GM19438 (cell line): ENCODE data around the gene PDPR.
"Not testable (repeated sequence)": the region's sequence is repeated elsewhere in the genome, so short reads cannot be mapped to it uniquely, and the experiment has no call there.

ENCODE experiments used
- ATAC-seq: cut with Tn5 transposase; IDR thresholded peaks from one replicate; pipeline ENCODE4 v1.9.1; 2021; ENCODE audit warnings: low read depth; ENCODE audit not compliant: unreplicated experiment

Gene PDPR

GRCh38 chr16:70126226-70126625, 12.1 kb downstream of the PDPR start:
- not testable (repeated sequence) for ATAC-seq

DNA sequence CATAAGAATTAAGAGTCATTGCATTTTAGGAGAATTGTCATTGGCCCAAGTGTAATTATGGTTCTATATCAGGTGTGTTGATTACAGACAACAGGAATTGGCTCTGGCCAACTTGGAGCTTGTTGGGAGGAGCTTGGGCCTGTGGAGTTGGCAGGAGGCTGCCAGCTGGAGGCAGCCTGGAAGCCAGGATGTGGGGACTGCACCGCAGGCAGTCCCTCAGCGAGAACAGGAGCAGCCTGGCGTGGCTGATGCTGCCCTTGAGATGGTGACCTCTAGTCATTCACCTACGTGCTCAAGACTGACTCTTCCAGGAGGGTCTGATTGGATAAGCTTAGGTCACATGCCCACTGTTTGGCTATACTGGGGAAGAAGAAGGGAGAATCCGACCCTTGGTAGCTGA, 13.6 kb downstream of the PDPR start:
- ATAC-seq = not testable (repeated sequence)

GRCh38 chr16:70128844-70129243, 14.7 kb downstream of the PDPR start:
- ATAC-seq = not testable (repeated sequence)

- not testable (repeated sequence) for ATAC-seq
Observed at GRCh38 chr16:70135796-70136195, 21.7 kb downstream of the PDPR start.

- not testable (repeated sequence) for ATAC-seq
Observed at GRCh38 chr16:70136595-70136994, 22.5 kb downstream of the PDPR start.

DNA sequence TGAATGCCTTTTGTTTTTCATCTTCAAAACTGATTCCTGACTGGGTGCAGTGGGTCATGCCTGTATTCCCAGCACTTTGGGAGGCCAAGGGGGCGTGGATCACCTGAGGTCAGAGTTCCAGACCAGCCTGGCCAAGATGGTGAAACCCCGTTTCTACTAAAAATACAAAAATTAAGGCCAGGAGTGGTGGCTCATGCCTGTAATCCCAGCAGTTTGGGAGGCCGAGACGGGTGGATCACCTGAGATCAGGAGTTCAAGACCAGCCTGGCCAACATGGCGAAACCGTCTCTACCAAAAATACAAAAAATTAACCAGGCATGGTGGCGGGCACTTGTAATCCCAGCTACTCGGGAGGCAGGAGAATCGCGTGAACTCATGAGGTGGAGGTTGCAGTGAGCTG, 28.6 kb downstream of the PDPR start:
- not testable (repeated sequence) for ATAC-seq

DNA sequence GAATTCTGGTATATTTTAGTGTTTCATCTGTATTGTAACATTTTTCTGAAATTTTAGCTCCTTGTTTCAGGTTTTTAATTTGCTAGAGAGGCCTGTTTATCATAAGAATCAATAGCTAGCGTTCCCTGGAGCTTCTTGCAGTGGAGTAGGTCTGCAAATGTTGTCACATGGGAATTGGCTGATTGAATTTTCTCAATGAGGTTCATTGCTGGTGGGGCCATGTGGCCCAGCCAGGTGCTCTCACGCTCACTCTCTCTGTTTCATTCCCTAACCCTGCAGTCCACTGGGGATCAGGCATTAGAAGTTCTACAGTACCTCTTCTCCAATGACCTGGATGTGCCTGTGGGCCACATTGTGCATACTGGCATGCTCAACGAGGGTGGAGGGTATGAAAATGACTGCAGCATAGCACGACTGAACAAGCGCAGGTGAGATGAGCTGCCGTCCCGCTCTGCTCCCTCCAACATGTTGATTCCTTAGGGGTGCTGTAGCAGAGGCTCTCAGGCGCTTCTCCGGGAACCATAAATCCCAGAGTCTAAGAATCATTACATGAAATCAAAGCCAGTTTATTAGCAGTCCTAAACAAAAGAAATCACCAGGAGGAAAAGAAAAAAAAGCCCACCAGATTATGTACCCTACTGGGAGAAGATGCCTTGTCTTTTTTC, 29.2 kb downstream of the PDPR start:
- not testable (repeated sequence) for ATAC-seq

GRCh38 chr16:70147853-70148252, 33.7 kb downstream of the PDPR start:
- ATAC-seq = not testable (repeated sequence)

- ATAC-seq = not testable (repeated sequence)
Observed at GRCh38 chr16:70148453-70148852, 34.3 kb downstream of the PDPR start.

DNA sequence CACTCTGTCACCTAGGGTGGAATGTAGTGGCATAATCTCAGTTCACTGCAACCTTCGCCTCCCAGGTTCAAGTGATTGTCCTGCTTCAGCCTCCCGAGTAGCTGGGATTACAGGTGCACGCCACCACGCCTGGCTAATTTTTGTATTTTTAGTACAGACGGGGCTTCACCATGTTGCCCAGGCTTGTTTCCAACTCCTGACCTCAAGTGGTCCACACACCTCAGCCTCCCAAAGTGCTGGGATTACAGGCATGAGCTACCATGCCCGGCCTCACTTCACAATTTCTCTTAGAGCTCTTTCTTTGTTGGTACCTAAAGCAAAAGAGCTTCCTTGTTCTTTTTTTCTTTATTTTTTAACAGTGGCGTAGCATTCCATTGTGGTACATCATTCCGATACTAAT, 35.2 kb downstream of the PDPR start:
- not testable (repeated sequence) for ATAC-seq

DNA sequence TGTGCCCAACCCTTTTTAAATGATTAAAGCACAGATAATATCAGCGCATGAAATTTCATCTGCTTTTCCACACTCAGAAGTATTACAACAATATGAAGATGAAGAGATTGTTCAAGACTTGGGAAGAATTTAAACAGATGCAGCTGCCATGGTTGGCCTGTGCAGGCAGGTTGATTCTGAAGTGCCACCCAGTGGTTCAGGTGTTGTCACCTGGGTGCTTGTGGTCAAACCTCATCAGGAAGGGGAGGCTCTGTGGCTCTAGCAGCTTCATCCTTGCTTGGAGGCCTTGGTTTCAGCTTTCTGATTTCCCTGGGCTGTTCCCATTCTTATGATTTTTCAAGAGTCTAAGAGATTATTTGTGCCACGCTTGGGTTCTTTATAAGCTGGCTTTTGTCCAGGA, 37.3 kb downstream of the PDPR start:
- no peak for ATAC-seq

DNA sequence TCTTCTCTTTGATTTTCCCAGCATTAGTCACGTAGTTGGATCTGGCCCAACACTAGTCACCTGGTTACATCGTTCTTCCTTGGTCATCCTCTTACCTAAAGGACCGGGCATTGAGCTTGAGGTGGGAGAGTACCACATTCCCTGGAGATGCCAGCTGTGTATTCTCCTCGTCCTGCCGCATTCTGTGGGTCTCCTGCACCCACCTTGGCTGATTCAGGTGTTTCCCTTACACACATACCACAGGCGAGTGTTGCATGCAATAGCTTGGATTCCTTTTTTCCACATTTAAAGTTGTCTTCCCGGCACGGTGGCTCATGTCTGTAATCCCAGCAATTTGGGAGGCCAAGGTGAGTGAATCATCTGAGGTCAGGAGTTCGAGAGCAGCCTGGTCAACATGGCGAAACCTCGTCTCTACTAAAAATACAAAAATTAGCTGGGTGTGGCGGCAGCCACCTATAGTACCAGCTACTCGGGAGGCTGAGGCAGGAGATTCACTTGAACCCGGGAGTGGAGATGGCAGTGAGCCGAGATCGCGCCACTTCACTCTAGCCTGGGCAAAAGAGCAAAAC, 37.9 kb downstream of the PDPR start:
- no peak for ATAC-seq

- ATAC-seq = no peak
Observed at GRCh38 chr16:70152578-70153302, 38.6 kb downstream of the PDPR start.

DNA sequence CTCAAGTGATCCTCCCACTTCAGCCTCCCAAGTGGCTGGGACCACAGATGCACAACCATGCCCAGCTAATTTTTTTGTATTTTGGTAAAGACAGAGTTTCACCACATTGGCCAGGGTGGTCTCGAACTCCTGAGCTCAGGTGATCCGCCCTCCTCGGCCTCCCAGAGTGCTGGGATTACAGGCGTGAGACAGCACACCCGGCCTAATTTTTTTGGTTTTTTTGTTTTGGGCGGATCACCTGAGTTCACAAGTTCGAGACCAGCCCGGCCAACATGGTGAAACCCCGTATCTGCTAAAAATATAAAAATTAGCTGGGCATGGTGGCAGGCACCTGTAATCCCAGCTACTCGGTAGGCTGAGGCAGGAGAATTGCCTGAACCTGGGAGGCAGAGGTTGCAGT, 40.6 kb downstream of the PDPR start:
- ATAC-seq = not testable (repeated sequence)

DNA sequence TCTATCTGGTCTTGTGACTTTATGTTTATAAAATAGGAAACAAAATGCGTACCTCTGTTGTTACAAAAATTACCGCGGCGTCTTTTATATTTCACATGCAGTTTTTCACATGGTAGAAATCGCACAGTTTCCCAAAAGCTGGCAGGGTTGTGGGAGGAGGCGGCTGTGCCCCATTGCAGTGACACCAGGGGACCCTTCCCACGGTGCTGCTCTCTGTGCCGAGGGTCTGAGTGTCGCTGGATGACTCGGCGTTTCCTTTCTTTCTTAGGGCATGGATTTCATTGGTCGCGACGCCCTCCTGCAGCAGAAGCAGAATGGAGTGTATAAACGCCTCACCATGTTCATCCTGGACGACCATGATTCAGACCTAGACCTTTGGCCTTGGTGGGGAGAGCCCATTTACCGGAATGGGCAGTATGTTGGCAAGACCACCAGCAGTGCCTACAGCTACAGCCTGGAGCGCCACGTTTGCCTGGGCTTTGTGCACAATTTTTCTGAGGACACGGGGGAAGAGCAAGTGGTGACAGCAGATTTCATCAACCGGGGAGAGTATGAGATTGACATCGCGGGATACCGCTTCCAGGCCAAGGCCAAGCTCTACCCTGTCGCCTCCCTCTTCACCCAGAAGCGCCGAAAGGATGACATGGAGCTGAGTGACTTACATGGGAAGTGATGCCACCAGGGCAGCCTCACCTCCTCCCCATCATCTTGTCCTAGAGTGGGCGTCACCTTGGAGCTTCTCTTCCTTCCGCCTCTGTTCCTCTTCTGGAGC, 42.3 kb downstream of the PDPR start:
- ATAC-seq = no peak

- no peak for ATAC-seq
Observed at GRCh38 chr16:70157105-70157476, 43.0 kb downstream of the PDPR start.

DNA sequence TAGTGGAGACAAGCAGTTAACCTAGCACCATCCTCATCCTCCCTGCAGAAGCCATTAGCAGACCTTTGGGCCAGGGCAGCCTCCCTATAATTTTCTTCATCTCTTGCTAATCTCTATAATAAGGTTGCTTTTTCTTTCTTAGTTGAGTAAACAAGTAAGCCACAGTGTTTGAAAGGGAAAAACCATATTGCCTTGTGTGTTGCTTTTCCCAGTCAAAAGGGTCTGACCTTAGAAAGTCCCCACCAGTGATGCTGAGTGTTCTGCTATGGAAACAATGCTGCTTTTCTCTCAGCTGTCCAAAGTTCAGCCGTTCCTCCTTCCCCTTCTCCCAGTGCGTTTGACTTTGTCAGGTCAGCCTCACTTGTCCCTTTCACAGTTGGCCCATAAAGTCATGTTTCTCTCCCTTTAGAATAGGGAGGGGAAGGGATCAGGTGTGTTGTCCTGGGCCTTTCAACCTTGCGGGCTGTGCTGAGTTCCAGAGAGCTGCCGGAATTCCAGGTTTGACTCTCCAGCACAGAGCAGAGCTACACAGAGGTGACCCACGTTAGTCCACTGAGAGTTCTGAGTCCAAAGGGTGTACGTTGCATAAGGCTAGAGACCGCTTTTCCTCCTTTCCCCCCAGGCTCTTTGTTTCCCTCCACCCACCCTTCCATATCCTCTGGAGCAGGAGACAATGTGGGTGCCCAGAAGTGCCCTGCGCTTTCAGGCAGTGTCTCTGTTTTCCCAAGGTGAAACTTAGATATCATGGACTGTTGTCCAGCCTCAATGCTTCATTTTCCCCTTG, 43.5 kb downstream of the PDPR start:
- no peak for ATAC-seq

- ATAC-seq = no peak
Observed at GRCh38 chr16:70158261-70158939, 44.3 kb downstream of the PDPR start.

DNA sequence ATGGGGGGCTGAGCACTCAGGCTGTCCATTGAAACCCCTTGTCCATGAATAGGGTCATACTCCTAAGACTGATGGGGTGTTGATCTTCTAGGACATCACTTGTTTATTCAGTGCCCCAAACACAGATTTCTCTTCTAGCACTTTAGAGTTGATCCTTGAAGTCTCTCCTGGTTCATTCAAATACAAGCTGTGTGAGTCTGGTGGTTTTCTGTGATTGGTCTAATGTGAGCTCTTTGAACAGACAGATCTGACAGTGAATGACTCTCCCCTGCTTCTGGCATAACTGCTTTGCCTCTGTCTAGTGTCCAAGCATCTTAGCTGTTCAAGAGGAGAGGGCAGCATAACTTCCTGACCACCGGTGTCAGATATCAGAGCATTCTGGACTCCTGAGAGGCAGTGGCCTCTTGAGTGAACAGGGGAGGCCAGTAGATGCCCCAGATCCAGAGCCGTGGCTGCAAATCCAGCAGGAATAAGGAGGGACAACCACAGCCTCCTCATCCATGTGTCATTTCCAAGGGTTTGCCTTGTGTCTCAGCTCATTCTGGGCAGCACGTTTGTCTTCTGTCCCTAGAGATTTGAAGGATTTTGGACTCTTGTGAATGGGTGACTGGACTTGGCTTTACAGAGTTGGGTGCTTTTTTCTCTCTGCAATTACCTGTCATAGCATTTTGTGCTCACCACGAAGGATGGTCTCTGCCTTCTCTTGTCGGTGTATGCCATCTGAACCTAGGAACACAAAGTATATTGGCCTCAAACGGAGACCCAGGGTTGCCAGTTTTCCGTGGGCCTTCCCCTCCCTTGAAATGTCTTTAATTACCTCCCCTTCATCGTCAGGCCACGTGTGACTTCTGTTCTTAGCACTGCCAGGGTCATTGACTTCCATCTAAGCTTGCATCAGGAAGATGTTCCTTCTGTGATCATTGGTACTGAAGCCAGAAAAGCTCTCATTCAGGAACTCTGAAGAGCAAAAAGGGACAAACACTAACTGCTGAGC, 45.5 kb downstream of the PDPR start:
- ATAC-seq = no peak
